PC-9 (cell line): ENCODE data around the gene CRYL1. TPM values are rescaled to one million over a fixed set of nuclear protein-coding genes. Genes with fewer than 3 reads are reported as not detected.

Experiments used
- BruUV-seq: library from RNA; stranded (reverse); fragments of 400-500 nt; replicated peaks from 2 replicates; lab custom pipeline; 2021; lab: Mats Ljungman, UMichigan
- CTCF ChIA-PET: fragments of 300-600 bp; sonication (Branson Sonifier 250); formaldehyde crosslinking; loops from one replicate; lab custom pipeline; 2022; ENCODE audit warnings: antibody characterized with exemption; lab: Charles Lee
- POLR2A ChIA-PET: fragments of 300-600 bp; sonication (Branson Sonifier 250); formaldehyde crosslinking; loops from one replicate; lab custom pipeline; 2022; ENCODE audit warnings: antibody characterized with exemption; ENCODE audit not compliant: unreplicated experiment; lab: Charles Lee
- DNase-seq, 2 experiments: peaks; one replicate each; pipeline versions ENCODE4 v3.0.0 to v3.0.0-alpha.2; 2015 to 2022; ENCODE audit warnings: mixed read lengths in 1 of 2
- H2AFZ ChIP-seq: fragments of 200-600 bp; sonication (generic); 2 replicates; pipeline ENCODE4 v1.8.1; 2017; ENCODE audit warnings: antibody characterized with exemption
- H3F3A ChIP-seq: fragments of 200-600 bp; sonication (generic); 2 replicates; pipeline ENCODE4 v1.8.1; 2017; ENCODE audit warnings: antibody characterized with exemption, mild to moderate bottlenecking, low read depth; ENCODE audit not compliant: insufficient read depth
- H3K27ac ChIP-seq: fragments of 200-600 bp; sonication (generic); 2 replicates; pipeline ENCODE4 v1.6.1; 2016; ENCODE audit warnings: mixed run types
- H3K27me3 ChIP-seq: fragments of 200-600 bp; sonication (generic); 2 replicates; pipeline ENCODE4 v1.6.1; 2016; ENCODE audit warnings: low read depth, mixed run types; ENCODE audit not compliant: insufficient read depth
- H3K36me3 ChIP-seq: fragments of 200-600 bp; sonication (generic); 2 replicates; pipeline ENCODE4 v1.6.1; 2016; ENCODE audit warnings: low read depth, mixed run types
- H3K4me1 ChIP-seq: fragments of 200-600 bp; sonication (generic); replicated peaks from 2 replicates; pipeline ENCODE4 v1.6.1; 2016; ENCODE audit warnings: mixed run types; ENCODE audit not compliant: insufficient read depth
- H3K4me2 ChIP-seq: fragments of 200-600 bp; sonication (generic); 2 replicates; pipeline ENCODE4 v1.6.1; 2017; ENCODE audit warnings: mixed run types
- H3K4me3 ChIP-seq: fragments of 200-600 bp; sonication (generic); 2 replicates; pipeline ENCODE4 v1.6.1; 2016; ENCODE audit warnings: mixed run types
- H3K79me2 ChIP-seq: fragments of 200-600 bp; sonication (generic); 2 replicates; pipeline ENCODE4 v1.6.1; 2017; ENCODE audit warnings: low read depth, mixed run types
- H3K9me2 ChIP-seq: fragments of 200-600 bp; sonication (generic); 2 replicates; pipeline ENCODE4 v1.8.1; 2017; ENCODE audit warnings: mild to moderate bottlenecking; ENCODE audit not compliant: insufficient read depth
- H3K9me3 ChIP-seq: fragments of 200-600 bp; sonication (generic); 2 replicates; pipeline ENCODE4 v1.8.1; 2016; ENCODE audit warnings: low read depth; ENCODE audit not compliant: insufficient read depth
- H4K20me1 ChIP-seq: fragments of 200-600 bp; sonication (generic); 2 replicates; pipeline ENCODE4 v1.8.1; 2017; ENCODE audit not compliant: insufficient read depth
- EZH2 ChIP-seq: fragments of 200-600 bp; sonication (generic); IDR thresholded peaks from 2 replicates; pipeline ENCODE4 v1.8.0; 2017; ENCODE audit warnings: antibody characterized with exemption, low read depth
- intact Hi-C: fragments of 100-400 bp; cut with micrococcal nuclease; formaldehyde crosslinking; loops from one replicate; pipeline ENCODE4 v1.10.0; 2022; ENCODE audit not compliant: unreplicated experiment
- total RNA-seq: library from RNA; stranded (reverse); gene quantifications from 2 replicates; pipeline ENCODE4 v1.2.3, GENCODE V29; 2021
- TF ChIP-seq, protein P1 (sequence below): fragments of 200-600 bp; sonication (generic); conservative IDR thresholded peaks from 2 replicates; pipeline ENCODE4 v1.6.1; 2017; ENCODE audit warnings: mixed run types, antibody characterized with exemption, mild to moderate bottlenecking, moderate library complexity

CRYL1 gene
- total RNA-seq, 1 experiment from 2014 or later: 8.7 TPM

DNA sequence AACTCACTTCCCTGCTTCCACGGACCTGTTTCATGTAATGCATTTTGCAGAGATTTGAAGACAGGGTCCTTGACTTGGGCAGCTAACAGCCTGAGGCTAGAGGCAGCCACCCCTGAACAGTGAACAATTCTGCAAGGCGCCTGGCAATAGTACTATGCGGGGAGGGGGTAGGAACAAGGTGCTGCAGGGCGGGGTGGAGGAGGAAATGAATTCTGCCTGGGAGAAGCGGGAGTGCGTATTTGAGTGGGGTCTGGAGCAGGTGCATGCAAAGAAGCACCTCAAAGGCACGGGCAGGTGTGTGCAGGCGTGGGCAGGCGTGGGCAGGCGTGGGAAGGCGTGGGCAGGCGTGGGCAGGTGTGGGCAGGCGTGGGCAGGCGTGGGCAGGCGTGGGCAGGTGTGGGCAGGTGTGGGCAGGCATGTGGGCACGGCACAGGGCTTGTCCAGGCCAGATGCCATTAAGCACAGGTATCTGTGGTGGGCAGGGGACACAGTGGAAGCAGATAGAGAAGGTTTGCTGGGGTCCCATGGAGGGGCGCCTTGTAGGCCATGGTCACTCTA lies 163.1 kb downstream of the CRYL1 start:
- no peak for DNase-seq
- CTCF ChIA-PET: interaction anchor here (0.6 kb wide), 1 partner anchor 327 kb away, joined by 5 read pairs; no protein-coding TSS in a partner anchor

DNA sequence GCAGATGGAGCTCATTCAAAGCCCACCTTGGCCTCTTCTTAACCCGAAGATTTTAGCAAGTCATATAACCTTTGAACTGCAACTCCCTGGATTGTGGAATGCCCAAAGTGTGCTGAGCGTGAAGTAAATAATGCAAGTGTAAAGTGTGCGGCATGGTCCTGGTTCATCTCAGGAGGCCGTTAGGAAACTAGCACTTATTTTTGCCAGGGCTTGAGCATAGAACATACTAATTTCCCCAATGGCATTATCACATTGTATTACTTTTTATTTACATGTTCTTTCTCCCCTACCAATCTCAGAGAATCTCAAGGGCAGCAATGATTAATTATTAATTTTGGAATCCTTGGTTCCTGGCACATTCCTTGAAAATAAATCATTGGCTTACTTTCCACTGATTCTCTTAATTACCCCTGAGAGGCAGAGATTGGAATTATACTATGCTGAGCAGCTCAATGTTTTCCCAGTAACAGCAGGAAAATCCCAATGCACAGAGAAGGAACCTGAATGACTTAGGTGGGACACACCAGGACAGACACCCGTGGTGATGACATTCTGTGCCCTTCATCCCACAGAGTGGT lies 164.7 kb downstream of the CRYL1 start:
- Histone ChIP-seq H3K27ac (no peak overlapping the region), H3K4me2 (no peak overlapping the region), H3K27me3 (no peaks in the 10 kb centered on the region), H3F3A (peaks cover 17% of the 10 kb centered on the region), H3K36me3 (no peaks in the 10 kb centered on the region), H2AFZ (no peak overlapping the region), H3K4me3 (no peak overlapping the region), H3K9me3 (no peaks in the 10 kb centered on the region), H3K4me1 (peaks cover 28% of the 10 kb centered on the region), H3K79me2 (no peaks in the 10 kb centered on the region), H4K20me1 (no peaks in the 10 kb centered on the region), H3K9me2 (no peaks in the 10 kb centered on the region)
- DNase-seq: no peak
- POLR2A ChIA-PET: no interaction called here
- CTCF ChIA-PET: no interaction called here
- TF ChIP-seq, protein P1, sequence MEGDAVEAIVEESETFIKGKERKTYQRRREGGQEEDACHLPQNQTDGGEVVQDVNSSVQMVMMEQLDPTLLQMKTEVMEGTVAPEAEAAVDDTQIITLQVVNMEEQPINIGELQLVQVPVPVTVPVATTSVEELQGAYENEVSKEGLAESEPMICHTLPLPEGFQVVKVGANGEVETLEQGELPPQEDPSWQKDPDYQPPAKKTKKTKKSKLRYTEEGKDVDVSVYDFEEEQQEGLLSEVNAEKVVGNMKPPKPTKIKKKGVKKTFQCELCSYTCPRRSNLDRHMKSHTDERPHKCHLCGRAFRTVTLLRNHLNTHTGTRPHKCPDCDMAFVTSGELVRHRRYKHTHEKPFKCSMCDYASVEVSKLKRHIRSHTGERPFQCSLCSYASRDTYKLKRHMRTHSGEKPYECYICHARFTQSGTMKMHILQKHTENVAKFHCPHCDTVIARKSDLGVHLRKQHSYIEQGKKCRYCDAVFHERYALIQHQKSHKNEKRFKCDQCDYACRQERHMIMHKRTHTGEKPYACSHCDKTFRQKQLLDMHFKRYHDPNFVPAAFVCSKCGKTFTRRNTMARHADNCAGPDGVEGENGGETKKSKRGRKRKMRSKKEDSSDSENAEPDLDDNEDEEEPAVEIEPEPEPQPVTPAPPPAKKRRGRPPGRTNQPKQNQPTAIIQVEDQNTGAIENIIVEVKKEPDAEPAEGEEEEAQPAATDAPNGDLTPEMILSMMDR: no peak
- no peak for TF ChIP-seq EZH2
- intact Hi-C loops: no loop called here
- BruUV-seq: no TSS peak

More for the DNA sequence above, 163.1 kb downstream of the CRYL1 start:
- no peaks in the 10 kb centered on the region for H3K27me3 ChIP-seq
- TF ChIP-seq, protein P1: no peak
- TF ChIP-seq EZH2: no peak
- H3K4me1 ChIP-seq: peaks cover 28% of the 10 kb centered on the region
- no TSS peak for BruUV-seq
- H3K9me2 ChIP-seq: no peaks in the 10 kb centered on the region
- no peak overlapping the region for H2AFZ ChIP-seq
- H3K4me3 ChIP-seq: no peak overlapping the region
- intact Hi-C loops: no loop called here
- POLR2A ChIA-PET: no interaction called here
- H3K4me2 ChIP-seq: no peak overlapping the region
- H4K20me1 ChIP-seq: no peaks in the 10 kb centered on the region
- no peaks in the 10 kb centered on the region for H3K79me2 ChIP-seq
- peaks cover 17% of the 10 kb centered on the region for H3F3A ChIP-seq
- no peaks in the 10 kb centered on the region for H3K36me3 ChIP-seq
- H3K9me3 ChIP-seq: no peaks in the 10 kb centered on the region
- no peak overlapping the region for H3K27ac ChIP-seq

DNA sequence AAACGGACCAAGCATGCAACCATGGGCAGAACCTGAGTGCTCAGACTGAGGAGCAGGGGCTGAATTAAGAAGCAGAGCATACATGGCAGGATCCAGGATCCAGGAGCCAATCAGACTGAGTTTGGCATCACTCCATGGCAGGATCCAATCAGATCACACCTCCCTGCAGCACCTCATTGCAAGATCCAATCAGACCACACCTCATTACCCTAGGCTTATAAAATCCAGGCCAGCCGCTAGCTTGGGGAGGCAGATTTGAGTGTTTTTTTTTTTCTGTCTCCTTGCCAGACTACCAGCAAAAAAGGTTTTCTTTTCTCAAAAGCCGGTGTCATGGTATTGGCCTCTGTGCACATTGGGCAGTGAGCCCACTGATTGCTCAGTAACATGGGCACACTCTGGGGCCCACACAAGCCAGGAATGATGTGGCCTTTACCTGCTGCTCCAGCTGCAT lies 165.6 kb downstream of the CRYL1 start:
- DNase-seq: peak; percentile 6 to 38
- no TSS peak for BruUV-seq
- H3K4me3 ChIP-seq: no peak overlapping the region
- H3K36me3 ChIP-seq: no peaks in the 10 kb centered on the region
- no peak overlapping the region for H3K4me2 ChIP-seq
- CTCF ChIA-PET: no interaction called here
- TF ChIP-seq, protein P1: no peak
- no peak for TF ChIP-seq EZH2
- intact Hi-C loops: no loop called here
- POLR2A ChIA-PET: no interaction called here
- H3K27me3 ChIP-seq: no peaks in the 10 kb centered on the region
- H3F3A ChIP-seq: peaks cover 17% of the 10 kb centered on the region
- no peaks in the 10 kb centered on the region for H3K9me3 ChIP-seq
- H3K9me2 ChIP-seq: no peaks in the 10 kb centered on the region
- no peak overlapping the region for H2AFZ ChIP-seq
- H3K79me2 ChIP-seq: no peaks in the 10 kb centered on the region
- H4K20me1 ChIP-seq: no peaks in the 10 kb centered on the region
- H3K27ac ChIP-seq: peak overlapping the region; percentile 35; the same call in 1 of the 2 replicates
- peaks cover 28% of the 10 kb centered on the region for H3K4me1 ChIP-seq
